ENCODE measurements around the gene MT1M. TPM values are rescaled to one million over a fixed set of nuclear protein-coding genes. Genes with fewer than 3 reads are reported as not detected.

The MT1M gene
- total RNA-seq, 4 donors from 2014 or later = 3.7 to 74.9 (median 14.9) TPM

- WGBS = 34% methylated on average over 11 of the region's 16 CpGs
- Histone ChIP-seq H3K36me3 (no peaks in the 10 kb centered on the region), H3K27me3 (no peaks in the 10 kb centered on the region), H3K9me3 (no peaks in the 10 kb centered on the region), H3K4me1 (peaks cover 20 to 39% (median 30%) of the 10 kb centered on the region in 4 donors), H3K4me3 (peak overlapping the region; percentile 61 to 78 (median 72)), H3K27ac (replicated peaks in 1 of 4) (peak overlapping the region; percentile 88 to 94 (median 92))
- DNase-seq (ENCODE audit: extremely low spot score) = no peak
- TF ChIP-seq POLR2AphosphoS5 (IDR thresholded peaks at IDR 0.05) (peak in 1 of 2 donors; percentile 67), POLR2A (IDR thresholded peaks at IDR 0.05; ENCODE audit: low read depth) (no peak)
- intact Hi-C loops (cut with DNase I) = loop anchor here (2.0 to 10.0 kb wide), 2 partner anchors 17 to 201 kb away; partner anchors contain the start of genes AMFR and MT2A
Observed at GRCh38 chr16:56625943-56626654, 6.4 kb upstream of the MT1M start.

GRCh38 chr16:56626685-56627084 is 5.8 kb upstream of the MT1M start:
- no peak for TF ChIP-seq CTCF (IDR thresholded peaks at IDR 0.05)
- no peak for TF ChIP-seq POLR2AphosphoS5 (IDR thresholded peaks at IDR 0.05)
- TF ChIP-seq EP300 (IDR thresholded peaks at IDR 0.05) = no peak
- intact Hi-C loops (cut with DNase I) = loop anchor here (10.0 kb wide), 1 partner anchor 202 kb away; the partner anchor contains the start of gene AMFR
- H3K4me1 ChIP-seq = peaks cover 20 to 41% (median 31%) of the 10 kb centered on the region in 4 donors
- H3K36me3 ChIP-seq = no peaks in the 10 kb centered on the region
- H3K4me3 ChIP-seq = peak overlapping the region; percentile 61 to 78 (median 72)
- H3K27ac ChIP-seq (replicated peaks in 1 of 4) = peak overlapping the region; percentile 88 to 94 (median 92)
- H3K9me3 ChIP-seq = no peaks in the 10 kb centered on the region
- 57% methylated on average over 6 of the region's 7 CpGs for WGBS
- DNase-seq (ENCODE audit: extremely low spot score) = no peak
- no peaks in the 10 kb centered on the region for H3K27me3 ChIP-seq

- H3K9me3 ChIP-seq = no peaks in the 10 kb centered on the region
- TF ChIP-seq POLR2A (IDR thresholded peaks at IDR 0.05; ENCODE audit: low read depth) (no peak), EP300 (IDR thresholded peaks at IDR 0.05) (no peak), CTCF (IDR thresholded peaks at IDR 0.05) (no peak), POLR2AphosphoS5 (IDR thresholded peaks at IDR 0.05) (no peak)
- peaks cover 16 to 57% (median 47%) of the 10 kb centered on the region in 4 donors for H3K4me1 ChIP-seq
- H3K27me3 ChIP-seq = peaks cover 0 to 16% (median 0%) of the 10 kb centered on the region in 4 donors
- DNase-seq (ENCODE audit: extremely low spot score) = no peak
- intact Hi-C loops (cut with DNase I) = loop anchor here (10.0 kb wide), 1 partner anchor 204 kb away; the partner anchor contains the start of gene AMFR
- 78% methylated on average over 9 of the region's 9 CpGs for WGBS
- H3K36me3 ChIP-seq = no peaks in the 10 kb centered on the region
- H3K4me3 ChIP-seq = no peak overlapping the region
- peak overlapping the region in 3 of 4 donors; percentile 38 to 94 (median 92) for H3K27ac ChIP-seq (replicated peaks in 1 of 4)
Observed at GRCh38 chr16:56628486-56629350, 3.7 kb upstream of the MT1M start.

- Histone ChIP-seq H3K27ac (replicated peaks in 1 of 4) (peak overlapping the region in 3 of 4 donors; percentile 8 to 38 (median 25)), H3K9me3 (no peaks in the 10 kb centered on the region), H3K4me1 (peaks cover 16 to 57% (median 48%) of the 10 kb centered on the region in 4 donors), H3K4me3 (no peak overlapping the region), H3K27me3 (peaks cover 0 to 23% (median 0%) of the 10 kb centered on the region in 4 donors), H3K36me3 (no peaks in the 10 kb centered on the region)
- intact Hi-C loops (cut with DNase I) = loop anchor here (10.0 kb wide), 1 partner anchor 205 kb away; the partner anchor contains the start of gene AMFR
- TF ChIP-seq CTCF (IDR thresholded peaks at IDR 0.05) (no peak), POLR2AphosphoS5 (IDR thresholded peaks at IDR 0.05) (no peak), EP300 (IDR thresholded peaks at IDR 0.05) (no peak), POLR2A (IDR thresholded peaks at IDR 0.05; ENCODE audit: low read depth) (no peak)
- DNase-seq (ENCODE audit: extremely low spot score) = no peak
- WGBS = 97% methylated on average over 3 of the region's 3 CpGs
Observed at GRCh38 chr16:56629531-56629930, 2.9 kb upstream of the MT1M start.

Data from esophagus muscularis mucosa (tissue), 4 donors.